Measurements from ENCODE around the gene GPRIN2.
"Not testable (repeated sequence)": the region's sequence is repeated elsewhere in the genome, so short reads cannot be mapped to it uniquely, and the experiment has no call there.

GPRIN2 gene

DNA sequence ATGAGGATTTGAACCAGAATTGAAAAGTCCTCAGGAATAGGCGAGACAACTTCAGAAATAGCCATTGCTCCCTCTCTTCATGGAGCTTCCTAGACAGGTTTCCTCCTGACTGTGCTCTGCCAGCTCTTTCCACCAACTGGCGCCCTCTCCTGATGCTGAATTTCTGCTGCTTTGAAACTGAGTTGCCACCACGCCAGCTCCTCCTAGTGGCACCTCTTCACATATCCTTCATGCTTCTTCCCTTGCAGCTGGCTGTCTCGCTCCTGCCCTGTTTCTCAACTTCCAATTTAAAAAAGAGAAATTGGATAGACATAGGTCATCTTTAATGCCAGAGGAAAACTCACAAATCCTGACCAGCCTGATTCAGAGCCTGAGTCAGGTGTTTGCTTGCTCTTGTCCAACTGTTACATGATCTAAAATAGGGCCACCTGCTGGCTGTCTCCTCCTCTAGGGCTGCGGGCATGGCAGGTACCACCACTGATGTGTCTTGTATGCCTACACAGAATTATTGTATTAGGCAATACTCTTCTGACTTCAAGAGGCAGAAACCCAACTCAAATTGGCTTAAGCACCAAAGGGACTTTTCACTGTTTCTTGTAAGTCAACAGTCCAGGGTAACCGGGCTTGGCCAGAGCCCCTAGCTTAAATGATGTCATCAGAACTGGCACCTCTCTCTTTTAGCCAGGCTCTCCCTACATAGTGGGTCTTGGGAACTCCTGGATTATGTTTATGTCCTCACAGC lies 9.3 kb upstream of the GPRIN2 start:
- DNase-seq = not testable (repeated sequence)

DNA sequence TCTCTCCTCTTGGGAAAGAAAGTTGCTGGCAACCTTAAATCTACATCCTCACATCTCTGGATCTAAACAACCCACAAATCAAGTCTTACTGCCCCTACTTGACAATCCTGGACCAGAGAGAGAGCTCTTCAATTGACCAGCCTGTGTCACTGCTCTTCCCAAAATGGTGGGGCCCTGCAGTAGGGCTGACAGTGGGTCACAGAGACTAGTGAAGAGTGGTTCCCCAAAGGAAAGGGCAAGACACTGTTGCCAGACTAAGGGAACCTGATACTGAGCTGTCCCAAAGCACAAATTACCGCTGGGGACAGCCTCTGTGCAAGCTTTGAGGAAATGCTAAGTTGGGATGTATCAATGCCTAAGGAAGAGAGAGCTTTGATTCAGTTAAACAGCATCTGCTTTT lies 4.5 kb upstream of the GPRIN2 start:
- DNase-seq = no peak

DNA sequence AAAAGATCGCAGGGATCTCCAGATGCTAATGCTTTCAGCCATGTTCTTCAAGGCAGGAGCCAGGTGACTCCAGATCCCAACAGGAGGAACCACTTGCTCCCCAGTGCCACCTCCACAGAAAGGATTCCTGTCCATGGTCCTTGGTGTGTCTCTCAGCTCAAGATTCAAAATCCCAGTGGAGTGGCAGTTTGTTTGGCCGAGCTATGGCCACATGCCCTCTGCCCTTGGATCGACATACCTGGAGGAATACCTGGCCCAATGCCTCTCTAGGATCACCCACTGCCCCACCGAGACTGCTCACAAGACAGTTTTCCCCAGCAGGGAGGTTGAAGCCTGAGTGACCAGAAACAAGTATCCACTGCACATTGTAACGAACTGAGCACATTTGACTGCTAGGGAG lies 3.9 kb upstream of the GPRIN2 start:
- no peak for DNase-seq

DNA sequence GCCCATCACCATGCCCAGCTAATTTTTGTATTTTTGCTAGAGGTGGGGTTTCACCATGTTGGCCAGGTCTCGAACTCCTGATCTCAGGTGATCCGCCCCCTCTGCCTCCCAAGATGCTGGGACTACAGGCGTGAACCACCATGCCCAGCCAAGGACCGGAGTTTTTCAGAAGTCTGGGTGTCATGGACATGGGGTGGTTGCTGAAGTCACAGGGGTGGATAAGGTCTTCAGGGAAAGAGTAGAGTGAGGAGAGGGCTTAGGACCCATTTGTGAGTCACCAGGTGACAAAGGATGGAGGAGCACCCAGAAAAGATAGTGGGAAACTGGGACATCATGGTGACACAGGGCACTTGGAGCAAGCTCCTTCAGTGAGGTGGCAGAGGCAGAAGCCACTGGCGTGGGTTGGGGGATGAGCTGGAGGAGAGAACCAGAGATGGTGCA lies 2.8 kb upstream of the GPRIN2 start:
- DNase-seq = no peak

DNA sequence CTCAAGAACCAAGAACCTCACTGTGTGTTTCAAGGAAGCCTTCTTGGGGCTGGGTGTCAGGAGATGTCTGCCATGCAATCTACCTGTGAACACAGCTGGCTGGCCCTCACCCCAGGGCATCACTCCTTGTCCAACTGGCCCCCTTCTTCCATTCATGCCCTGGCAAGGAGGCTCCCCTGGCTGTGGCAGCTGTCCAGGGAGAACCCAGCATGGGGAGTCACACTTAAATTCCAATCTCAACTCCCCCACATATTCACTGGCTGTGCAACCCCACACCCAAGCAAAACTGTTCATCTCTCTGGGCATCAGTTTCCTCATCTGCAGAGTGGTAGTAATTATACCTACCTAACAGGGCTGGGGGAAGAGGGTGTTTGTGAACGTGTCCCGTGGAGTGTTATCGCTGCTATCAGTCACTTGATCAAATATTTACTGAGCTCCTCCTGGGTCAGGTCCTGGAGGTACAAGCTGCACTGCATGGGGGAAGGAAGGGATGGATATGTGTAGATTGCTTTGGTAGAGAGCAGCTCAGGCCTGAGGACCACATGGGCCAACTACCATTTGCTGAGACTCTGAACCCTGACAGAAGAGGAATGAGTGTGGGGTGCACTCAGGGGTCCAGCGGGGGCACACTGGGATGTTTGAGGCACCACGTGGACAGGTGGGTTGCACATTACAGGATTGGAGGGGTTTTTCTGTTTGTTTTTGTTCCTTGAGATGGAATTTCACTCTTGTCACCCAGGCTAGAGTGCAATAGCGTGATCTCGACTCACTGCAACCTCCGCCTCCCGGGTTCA lies 2.1 kb upstream of the GPRIN2 start:
- no peak for DNase-seq

DNA sequence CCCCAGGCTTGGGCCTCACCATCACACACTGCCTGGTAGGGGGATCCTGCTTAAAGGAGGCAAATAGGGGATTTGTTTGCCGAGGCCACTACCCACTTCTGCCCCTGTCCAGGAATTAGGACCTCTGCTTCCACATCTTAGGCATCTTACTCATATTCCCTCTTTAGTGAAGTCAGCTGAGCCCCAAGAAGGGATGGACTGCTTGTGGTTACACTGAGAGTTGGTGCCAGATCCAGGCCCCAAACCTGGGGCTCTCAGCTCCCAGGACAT lies 1.6 kb upstream of the GPRIN2 start:
- DNase-seq = no peak

DNA sequence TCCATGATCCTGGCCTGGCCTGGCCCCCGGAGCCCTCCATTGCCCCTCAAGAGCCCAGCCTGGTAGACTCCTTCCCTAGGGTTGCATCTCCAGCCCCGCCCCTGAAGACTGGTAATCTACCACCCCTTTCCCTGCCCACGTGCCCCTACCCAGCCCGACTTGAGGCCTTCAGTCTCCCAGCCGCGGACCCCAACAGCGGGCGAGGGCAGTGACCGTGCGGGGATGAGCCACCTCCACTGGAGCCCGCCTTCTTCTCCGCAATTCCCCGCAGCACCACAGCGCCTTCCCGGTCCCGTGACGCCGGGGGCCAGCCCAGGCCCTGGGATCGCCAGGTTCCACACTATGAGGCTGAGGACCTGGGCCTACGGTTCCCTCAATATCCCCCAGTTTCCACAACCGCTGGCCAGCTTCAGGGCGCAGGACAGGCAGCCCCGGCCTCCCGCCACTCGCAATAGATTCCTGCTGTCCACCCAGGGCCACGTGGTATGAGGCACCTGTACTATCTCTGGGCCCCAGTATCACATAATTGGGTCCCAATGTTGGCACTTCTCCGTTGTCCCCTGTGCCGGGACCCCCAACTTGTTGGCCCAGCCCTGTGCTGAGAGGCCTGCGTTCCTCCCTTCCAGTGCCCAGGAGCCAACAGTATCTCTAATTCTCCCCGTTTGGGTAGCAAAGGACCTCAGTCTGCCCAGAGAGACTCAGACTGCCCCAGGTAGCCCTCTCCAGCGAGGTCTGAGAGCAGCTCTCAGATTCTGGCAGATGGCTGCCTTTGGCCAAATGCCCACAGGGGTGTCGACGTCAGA lies 1.1 kb upstream of the GPRIN2 start:
- no peak for DNase-seq

DNA sequence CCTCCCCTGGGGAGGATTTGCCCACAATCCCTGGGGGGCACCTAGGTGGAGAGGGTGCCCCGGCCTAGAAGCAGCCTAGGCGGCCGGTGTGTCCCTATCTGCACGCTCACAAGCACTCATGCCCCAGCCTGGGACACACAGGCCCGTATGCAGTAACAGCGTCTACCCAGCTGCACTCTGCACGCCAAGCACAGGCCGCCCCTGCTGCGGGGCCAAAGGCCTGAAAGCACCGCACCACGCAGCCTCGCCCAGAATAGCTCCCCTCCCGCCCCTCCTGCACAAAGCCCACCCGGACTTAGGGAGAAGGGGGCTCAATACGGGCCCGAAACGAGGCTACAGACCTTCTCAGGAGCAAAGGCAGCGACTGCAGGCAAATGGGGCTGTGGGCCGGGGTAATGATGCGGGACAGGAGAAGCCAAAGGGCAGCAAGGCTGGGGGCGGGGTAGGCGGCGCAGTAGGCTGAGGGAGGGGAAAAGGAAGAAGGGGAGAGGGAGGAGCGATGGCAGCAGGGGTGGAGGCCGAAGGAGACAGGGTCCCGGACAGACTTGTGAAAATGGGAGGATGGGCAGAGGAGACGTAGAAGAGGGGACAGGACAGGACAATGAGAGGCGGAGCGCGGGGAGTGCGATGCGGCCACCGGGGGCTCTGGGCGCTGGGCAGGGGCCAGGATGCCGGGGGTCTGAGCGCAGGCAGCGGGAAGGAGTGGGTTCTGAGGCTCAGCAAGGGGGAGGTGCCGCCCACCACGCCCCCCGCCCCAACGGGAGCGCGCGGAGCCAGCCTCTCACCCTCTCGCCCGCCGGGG lies 544 bp downstream of the GPRIN2 start:
- DNase-seq = no peak

DNA sequence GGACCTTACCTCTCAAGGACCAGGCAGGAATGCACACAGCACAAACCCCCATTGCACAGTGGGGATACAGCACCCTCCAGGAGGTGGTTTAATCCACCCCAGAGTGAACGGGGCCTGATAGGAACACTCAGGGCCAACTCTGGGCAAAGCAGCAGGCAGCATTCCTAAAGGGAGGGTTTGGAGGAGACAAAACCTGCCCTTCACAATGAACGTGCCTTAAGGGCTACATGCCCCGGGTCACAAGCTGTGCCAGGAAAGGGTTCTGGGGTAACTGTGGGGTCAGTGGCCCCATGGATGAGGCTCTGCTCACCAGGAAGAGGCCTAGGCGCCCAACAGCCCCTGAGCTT lies 1.1 kb downstream of the GPRIN2 start:
- DNase-seq = no peak

DNA sequence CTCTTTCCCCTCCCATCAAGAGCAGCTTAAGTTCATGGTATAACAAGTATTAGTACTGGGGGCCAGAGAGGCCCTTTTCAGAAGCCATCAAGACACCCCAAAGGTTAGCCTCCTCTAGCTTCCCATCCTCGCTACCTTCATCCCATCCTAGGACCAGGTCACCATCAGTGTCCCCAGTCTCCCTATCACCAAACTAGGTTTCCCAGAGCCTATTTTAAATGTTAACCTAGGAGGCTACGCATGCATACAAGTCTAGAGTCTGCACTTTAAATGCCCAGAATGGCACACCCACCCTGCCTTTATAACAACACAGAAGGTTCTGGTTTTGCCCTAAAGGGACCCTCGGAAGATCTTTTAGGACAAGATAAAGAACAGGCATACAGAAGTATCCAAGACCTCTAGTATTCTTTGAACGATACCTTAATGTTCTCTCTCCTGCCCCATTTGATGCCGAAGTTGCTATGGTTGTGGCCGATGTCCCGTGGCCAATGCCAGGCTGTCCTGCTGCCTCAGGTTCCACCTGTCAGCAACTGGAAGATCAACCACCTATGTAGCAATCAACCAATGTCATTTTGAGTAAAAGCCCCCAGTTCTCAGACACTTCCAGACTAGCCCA lies 2.2 kb downstream of the GPRIN2 start:
- no peak for DNase-seq

DNA sequence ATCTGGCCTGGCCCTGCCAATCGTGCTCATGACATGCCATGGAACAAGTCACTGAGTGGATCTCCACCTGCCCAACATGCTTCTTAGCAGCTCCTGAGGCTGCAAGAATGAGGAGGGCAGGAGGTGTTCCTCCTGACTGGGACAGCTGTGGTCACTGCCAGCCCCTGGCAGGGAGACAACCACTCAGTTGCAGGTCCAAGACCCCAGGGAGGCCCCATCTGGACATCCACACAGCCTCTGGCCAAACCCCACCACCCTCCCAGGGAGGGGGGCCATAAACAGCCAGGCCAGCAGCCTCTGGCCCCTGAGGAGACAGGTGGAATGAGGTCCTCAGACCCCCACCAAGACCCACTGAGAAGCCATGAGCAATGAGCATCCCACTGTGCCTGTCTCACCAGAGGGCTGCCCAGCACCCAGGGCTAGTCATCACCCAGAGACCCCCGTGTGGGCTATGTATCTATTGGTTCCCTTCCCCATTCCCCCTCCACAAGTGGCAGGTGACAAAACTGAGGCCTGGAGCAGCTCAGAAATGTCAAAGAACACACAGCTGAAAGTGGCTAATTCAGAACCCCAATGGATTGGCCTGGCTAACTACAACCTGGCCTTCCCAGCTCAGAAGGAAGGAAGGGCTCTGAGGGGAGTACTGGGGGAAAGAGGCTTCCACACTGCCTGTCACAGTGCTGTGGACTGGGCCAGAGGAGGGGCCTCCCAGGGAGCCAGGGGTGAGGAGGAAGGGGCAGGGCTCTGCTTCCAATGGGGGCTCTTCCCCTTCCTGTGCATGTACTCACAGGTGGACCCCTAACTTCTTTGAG lies 3.0 kb downstream of the GPRIN2 start:
- no peak for DNase-seq

DNA sequence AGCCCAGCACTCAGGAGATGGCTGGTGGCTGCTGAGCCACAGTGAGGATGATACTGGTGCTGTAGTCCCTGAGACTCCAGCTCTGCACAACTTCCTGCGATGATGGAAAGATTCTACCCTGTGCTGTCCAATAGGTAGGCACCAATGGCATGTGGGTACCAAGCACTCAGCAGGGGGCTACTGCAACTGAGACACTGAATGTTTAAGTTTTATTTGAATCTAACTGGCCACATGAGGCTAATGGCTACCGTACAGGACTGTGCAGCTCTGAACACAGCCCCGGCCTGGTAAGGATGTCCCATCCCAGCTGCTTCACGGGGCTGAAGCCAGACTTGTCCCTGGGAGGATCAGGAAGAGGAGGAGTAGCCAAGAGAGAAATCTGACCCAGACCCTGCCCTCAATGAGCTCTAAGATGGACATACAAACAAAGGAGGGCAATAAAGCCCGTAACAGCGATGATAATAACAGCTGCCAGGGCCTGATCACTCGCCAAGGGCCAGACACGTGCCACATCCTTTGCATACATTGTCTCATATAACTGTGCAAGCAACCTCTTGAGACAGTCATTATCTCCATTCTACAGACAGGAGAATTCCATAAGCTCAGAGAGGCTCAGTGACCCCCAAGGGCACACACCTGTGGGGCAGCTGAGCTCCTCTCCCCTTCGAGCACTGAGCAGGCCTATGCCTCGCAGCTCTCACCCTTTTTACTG lies 3.8 kb downstream of the GPRIN2 start:
- no peak for DNase-seq

DNA sequence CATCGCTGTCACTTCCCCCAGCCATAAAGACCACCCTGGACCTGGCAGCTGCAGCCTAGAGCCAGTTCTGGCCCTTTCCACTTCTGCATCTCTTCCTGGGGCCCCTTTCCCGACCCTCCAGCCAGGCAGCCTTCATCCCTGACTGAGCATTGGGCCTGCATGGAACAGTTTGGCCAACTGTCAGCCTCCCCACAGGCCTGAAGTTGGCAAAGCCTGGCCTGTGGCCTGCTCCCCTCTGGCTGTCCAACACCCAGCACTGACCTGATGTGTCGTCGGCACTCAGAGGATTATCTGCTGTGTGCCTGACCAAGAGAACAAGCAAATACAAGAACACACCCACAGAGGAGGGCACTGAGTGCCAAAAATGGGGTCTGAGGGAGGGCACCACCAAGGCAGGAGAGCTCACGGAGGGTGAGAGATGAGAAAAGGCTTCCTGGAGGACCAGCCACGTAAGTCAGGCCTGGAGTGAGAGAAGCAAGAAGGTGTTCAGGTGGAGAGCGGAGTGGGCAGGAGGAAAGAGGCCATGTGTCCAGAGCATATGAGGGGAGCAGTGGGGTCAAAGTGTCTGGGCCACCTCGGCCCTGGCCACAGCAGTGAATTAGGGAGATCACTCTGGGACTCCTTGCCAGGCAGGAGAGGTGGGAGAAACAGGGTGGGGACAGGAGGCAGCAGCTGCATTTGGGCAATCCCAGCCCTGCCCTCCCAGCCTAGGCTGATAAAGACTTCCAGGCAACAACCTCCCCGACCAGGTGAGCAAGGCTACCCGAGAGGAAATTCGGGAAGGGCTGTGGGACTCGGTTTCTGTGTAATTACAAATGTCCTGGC lies 4.5 kb downstream of the GPRIN2 start:
- DNase-seq = no peak

DNA sequence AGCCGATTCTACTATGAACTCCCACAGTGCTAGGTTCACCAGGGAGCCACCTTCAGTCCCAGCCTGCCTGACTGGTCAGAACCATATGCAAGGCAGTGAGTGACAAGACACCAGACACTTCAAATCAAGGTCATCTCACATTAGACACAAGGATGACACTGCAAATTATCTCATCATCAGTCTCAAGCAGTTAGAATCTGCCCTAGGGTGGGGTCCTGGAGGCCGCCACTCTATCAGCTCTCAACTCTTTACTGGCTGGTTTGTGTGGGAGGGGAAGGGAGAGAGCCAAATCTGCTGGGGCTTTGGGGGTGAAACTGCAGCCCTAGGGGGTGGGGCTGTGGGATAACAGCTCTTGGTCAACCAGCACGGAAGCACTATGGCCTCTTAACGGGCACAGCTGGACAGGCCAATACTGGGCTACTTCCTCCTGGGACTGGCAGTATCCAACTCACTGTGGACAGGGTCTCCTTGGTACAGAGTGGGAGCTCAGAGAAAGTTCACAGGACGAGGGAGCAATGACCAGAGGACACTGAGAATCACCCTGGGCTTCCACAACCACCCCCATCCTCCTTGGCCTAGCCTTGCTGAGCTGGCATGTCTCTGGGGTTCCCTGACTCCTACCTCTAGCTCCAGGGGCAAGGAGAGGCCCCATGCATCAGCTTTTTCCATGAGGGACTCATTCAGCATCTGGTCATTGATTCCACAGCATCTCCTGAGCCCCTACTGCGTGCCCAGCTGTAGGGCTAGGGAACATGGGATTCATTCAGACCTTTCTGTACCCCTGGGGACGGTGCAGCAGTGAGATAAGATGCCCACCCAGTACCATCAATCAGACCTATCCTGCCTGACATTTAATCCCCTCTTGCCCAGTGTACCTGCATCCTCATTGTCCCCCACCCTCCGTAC lies 5.4 kb downstream of the GPRIN2 start:
- DNase-seq = no peak

DNA sequence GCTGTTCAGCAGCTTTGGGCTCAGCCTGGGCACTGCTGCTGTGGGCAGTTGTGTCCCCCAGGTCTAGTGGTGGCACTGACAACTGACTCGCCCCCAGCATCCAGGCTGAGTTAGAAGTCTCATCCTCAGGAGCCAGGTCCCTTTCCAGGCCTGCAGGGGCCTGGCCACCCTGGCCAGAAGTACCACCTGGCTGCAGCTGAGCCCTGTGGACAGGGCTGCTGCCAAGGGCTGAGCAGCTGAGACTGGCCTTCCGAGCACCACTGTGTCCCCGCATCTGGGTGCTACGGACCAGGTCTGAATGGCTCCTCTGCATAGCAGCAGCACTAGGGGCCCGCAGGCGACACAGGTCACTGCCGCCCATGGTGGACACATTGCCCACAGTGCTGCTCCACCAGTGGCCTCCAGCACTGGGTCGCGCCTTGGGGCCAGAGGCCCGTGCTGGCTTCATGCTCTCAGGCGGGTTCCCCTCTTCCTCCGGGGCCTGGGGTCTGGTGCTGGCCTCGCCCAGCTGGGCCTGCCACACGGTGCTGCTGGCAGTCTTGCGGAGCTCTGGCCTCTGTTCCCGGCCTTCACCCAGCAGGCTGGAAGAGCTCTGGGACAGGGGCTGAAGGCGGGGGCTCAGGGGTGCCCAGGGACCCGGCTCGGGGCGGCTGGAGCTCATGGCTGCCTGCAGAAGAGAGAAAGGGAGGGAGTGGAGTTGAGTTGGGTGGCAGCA lies 6.2 kb downstream of the GPRIN2 start:
- no peak for DNase-seq

DNA sequence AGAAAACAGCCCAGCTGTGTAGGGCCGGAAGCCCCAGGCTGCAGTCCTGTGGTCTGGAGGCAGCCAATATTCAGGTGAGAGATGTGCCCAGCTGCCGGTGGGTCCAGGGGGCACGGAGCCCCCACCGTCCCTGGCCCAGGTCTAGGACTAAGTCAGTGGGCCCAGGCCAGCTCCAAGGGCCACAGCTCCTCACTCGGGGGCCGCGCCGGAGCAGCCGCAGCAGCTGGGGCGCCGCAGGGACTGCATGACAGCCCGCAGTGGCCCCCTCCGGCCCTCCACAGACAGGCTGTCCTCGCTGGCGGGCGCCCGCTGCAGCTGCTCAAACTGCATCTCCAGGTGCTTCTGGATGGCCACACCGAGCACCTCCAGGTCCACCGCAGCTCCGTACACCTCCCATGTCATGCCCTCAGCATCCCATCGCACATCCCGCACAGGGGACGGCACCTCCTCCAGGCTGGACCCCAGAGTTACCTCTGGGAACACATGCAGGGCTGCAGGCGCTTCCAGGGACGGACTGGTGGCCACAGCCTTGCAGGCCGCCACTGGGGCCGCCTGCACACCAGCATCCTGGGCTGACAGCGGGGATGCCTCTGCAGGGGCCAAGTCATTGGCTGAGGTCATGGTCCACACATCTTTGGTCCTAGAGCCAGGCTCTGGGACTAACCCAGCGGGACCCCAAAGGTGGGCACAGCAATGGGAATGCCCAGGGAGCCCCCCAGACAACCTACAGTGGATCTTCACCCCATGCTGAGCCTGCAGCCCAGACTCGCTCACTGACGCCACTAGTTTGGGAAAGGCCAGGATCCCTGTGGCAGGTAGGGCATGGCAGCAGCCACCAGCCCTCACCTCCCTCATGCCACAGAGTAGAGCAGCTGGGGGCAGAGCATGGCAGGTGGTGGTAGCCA lies 7.0 kb downstream of the GPRIN2 start:
- DNase-seq = no peak

DNA sequence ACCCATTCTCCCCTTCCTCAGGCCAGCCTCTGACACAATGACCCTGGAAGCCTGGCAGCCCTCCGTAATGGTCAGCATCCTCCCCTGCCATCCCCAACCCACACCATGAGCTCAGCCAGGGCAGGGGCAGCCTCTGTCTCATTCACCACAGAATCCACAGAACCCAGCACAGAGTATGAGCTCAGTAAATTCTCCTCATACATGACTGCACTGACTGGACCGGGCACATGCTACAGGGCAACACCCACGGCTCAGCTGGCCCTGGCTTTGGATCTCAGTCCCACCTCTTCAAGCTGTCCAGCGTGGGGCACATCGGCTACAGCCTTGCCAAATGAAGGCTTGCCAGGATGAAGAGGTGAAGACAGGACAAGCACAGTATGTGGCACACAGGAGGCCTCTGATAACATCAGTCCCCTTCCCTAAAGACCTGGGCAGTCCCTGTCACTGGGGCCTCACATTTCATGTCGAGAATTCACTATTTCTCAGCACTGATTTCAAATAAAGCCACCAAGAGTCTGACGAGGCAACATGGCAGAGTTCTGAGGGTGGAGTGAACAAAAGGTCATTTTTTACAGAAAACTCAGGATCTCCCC lies 7.9 kb downstream of the GPRIN2 start:
- no peak for DNase-seq

Data from NCI-H1930 (cell line).